Measurements from ENCODE around the gene TSPEAR.

Gene TSPEAR

GRCh38 chr21:44478124-44478800 lies 233.1 kb downstream of the TSPEAR start:
- DNase-seq = no peak

DNA sequence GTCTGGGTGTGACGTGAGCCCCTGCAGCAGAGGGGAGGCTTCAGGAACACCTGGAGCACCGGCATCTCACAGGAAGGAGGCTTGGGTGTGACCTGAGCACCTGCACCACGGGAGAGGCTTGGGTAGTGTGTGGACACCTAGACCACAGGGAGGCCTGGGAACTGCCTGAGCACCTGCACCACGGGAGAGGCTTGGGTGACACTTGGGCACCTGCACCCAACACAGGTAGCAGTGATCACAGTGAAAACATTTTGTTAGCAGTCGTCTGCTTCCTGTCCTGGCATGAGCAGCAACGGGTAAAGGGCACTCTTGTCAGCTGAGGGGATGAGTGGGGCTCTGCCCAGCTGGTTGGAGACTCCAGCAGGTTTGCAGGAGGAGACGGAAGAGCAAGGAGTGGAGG lies 233.7 kb downstream of the TSPEAR start:
- DNase-seq = no peak

- no peak for DNase-seq
Observed at GRCh38 chr21:44477131-44477530, 234.2 kb downstream of the TSPEAR start.

- no peak for DNase-seq
Observed at GRCh38 chr21:44475266-44475845, 236.0 kb downstream of the TSPEAR start.

DNA sequence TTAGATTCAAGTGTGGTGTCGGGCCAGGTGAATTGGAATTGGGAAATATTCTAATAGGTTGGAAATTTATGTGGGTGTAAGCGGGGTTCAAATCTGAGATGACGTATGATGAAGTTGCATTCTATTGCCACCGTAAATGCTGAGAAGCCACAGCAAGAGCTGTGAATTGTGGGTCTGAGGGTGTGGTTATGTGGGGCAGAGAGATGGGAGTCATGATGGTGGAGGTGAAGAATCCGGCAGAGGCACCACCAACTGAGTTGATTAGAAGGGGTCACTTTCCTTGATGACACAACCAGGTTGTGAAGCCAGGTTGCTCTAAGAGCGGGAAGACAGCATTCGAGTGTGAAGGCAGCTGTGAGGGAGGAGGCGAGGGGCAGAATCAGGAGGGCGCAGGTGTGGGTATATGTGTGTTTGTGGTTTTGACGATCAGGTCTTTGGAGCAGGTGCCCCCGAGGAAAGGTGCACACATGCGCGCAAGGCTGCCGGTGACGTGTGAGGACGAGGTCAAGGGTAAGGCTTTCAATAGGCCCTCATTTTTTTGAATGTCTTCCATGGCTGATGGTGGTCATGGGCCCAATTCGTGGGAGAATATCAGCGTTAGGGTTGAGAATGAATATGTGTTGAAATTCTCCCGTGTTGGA lies 237.3 kb downstream of the TSPEAR start:
- DNase-seq = no peak

DNA sequence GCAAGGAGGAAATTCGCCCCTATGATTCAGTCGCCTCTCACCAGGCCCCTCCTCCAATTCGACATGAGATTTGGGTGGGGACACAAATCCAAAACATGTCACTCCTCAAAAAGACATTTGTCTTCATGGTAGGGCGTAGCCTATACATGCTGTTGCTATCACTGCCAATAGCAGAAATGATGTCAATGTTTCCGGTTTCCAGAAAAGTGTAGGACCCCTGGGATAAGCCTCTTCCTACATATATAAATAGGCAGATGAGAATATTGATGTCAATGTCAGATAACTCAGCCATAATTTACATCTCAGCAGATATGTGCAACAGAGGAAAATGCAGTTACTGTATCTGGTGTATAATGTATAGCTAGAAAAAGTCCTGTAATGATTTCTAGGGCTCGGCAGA lies 239.4 kb downstream of the TSPEAR start:
- DNase-seq = no peak

- DNase-seq = no peak
Observed at GRCh38 chr21:44471341-44471740, 240.0 kb downstream of the TSPEAR start.

DNA sequence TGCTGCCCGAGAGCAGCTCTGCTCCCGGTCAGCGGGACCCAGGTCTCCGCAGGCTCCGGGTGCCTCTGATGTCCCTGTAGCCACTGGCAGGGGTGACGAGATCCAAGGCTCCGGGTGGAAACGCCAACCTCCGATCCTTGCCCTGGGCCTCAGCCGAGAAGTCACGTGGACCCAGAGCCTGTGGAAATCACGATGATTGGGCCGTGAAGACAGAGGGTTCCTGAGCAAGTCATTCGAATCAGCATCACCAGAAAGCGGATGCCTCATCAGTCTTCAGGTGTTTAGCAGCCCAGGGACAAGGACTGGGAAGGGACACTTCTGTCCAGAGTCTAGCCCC lies 243.5 kb downstream of the TSPEAR start:
- DNase-seq = no peak

- DNase-seq = no peak
Observed at GRCh38 chr21:44466996-44467858, 244.1 kb downstream of the TSPEAR start.

DNA sequence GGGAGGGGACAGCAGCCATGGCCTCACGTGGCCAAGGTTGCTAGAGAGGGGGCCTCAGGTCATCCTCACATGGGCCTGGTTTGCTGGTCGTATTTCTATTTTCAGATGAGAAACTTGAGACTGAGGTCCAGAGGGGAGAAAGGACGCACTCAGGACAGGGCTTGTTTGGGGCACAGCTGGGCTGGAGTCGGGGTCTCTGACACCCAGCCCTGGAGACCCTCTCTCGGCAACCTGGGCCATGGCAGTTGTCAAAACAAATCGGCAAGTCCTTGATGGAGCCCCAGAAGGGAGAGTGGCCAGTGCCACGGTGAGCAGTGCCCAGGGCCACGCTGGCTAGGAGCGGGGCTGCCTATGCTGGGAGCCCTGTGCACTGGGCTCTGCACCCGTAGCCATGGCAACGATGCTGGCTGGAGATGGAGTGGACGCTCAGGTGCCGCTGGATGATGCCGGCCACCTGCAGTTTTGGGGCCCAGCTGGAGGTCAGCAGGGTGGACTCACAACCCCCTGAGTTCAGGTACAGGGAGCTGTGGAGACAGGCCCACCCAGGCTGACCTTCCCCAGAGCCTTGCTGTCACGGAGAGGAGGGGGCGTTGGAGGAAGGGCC lies 244.9 kb downstream of the TSPEAR start:
- DNase-seq = no peak

GRCh38 chr21:44464351-44464750 lies 247.0 kb downstream of the TSPEAR start:
- DNase-seq = no peak

DNA sequence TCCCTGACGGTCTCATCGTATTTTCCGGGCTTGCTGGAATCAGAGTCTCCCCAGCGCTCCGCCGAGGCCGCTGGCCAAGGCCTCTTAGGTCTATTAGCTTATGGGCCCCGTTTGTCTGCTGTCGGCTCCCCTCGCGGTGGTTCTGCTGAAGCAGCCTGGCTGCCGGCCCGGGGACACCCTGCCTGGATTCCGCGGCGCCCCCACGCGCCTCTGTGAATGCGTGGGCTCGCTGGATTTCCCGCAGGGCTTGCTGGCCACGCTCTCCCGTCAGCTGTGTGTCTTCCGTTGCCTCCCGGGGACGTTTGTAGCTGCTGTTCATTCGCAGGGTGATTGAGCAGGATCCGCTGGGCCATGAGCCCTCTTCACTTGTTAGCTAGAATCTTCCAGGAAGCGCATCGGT lies 247.6 kb downstream of the TSPEAR start:
- DNase-seq = no peak

DNA sequence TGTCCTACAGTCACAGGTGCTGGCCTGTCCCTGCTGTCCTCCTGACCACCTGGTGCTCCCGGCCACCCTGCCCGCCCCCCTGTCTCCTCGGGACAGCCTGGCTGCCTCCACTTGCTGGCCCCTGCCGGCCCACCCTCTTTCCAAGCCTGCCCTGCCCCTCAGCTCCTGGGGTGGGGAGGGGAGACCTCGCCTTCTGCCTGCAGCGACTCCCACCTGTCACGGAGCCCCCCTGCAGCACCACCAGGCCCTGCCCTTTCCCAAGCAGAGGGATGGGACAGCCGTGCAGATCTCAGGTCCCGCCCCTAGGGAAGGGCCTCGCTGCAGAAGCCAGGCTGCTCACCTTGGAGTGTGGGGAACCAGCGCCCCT lies 248.6 kb downstream of the TSPEAR start:
- no peak for DNase-seq

DNA sequence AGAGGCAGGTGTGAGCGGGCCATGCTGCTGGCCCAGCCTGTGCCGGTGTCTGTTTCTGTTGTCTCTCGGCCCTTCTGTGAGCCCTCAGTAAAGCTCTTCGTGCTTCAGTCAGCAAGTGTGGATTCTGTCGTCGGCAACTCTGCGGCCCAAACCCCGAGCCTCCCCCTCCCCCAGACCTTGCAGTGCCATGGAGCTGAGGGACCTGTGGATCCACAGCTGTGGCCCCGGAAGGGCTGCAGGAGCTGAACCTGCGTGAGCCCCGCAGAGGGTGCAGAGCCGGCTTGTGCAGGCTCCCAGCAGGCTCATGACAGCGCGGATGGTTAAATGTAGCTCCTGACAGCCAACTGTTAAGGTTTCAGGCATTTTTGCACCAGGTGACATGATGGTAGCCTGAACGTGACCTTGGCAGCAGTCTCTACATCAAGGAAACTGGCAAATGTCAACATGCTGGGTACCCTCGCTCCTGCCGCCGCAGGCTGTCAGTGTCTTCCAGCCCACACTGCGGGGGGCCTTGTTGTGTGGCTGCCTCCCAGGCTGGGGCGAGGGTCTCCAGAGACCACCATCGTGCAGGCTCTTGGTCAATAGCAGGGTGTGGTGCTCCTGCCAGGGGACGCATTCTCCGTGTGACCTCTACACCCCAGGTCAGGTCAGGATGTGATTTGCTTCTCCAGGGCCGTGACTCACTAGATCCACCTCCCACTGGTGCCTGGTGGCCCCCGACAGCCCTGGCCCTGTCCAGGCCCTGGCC lies 249.1 kb downstream of the TSPEAR start:
- DNase-seq = no peak

- DNase-seq = no peak
Observed at GRCh38 chr21:44461464-44462001, 249.8 kb downstream of the TSPEAR start.

- no peak for DNase-seq
Observed at GRCh38 chr21:44461005-44461404, 250.4 kb downstream of the TSPEAR start.

DNA sequence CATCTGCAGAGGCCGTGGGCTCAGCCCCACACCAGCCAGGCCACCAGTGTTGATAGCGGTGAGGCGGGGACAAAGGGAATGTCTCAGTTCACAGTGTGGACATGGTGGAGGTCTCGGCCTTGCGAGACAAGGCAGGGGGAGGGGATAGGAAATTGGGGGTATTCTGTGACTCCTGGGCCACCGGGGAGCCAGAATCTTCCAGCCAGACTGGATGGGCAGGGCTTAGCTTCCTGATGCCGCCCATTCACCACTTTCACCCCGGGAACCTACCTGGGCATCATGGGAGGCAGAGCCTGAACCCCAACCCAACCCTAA lies 251.0 kb downstream of the TSPEAR start:
- DNase-seq = no peak

DNA sequence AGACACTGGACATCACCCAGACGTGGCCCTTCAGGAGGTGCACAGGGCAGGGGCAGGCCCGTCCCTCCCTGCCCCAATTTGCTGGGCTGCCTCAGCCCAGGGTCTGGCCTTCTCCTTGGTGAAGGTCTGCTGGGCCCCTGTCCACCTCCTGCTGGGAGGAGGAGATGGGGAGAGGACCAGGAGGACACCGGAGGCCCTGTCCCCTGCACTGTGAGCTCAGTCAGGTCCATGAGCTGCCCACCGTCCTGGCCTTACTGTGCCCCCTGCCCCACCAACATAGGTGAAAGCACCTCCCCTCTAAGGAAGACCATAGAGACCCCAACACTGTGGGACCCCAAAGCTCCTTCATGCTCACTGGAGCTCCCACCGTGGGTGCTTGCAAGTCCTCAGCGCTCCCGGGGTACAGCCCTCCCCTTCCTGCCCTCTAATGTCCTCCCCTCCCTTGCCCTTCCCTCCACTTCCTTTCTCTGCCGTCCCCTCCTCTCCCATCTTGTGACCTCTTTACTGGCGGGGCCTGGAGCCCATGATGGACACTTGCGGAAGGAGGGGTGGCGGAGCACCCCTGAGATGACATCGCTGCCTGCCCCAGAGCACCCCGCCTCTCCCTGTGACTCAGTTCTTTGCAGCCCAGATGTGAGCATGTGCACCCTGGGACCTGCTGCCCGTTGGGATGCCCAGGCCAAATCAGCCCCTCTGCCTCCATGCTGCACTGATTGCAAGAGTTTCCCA lies 251.5 kb downstream of the TSPEAR start:
- no peak for DNase-seq

- no peak for DNase-seq
Observed at GRCh38 chr21:44458971-44459711, 252.2 kb downstream of the TSPEAR start.

- DNase-seq = no peak
Observed at GRCh38 chr21:44456915-44457736, 254.2 kb downstream of the TSPEAR start.
